Trophoblast cell (in vitro differentiated cells and primary cell): ENCODE results near the gene OR5A2.

Source experiments
- DNase-seq, 2 donors: peaks; one replicate each; pipeline ENCODE4 v3.0.0-alpha.2; 2016
- H2AFZ ChIP-seq: 2 replicates; pipeline ENCODE4 v1.6.1; 2013; ENCODE audit warnings: low read length, moderate library complexity, mild to moderate bottlenecking; ENCODE audit not compliant: insufficient read depth, poor library complexity
- H2AK5ac ChIP-seq: 2 replicates; pipeline ENCODE4 v1.6.1; 2013; ENCODE audit warnings: mild to moderate bottlenecking, low read length
- H2BK120ac ChIP-seq: 2 replicates; pipeline ENCODE4 v1.6.1; 2013; ENCODE audit warnings: low read length, mild to moderate bottlenecking, moderate library complexity; ENCODE audit not compliant: insufficient read depth, poor library complexity
- H2BK12ac ChIP-seq: 2 replicates; pipeline ENCODE4 v1.6.1; 2013; ENCODE audit warnings: mild to moderate bottlenecking, low read length, moderate library complexity
- H2BK5ac ChIP-seq: 2 replicates; pipeline ENCODE4 v1.6.1; 2013; ENCODE audit warnings: low read length, low read depth, moderate library complexity, mild to moderate bottlenecking; ENCODE audit not compliant: poor library complexity
- H3K14ac ChIP-seq: 2 replicates; pipeline ENCODE4 v1.6.1; 2013; ENCODE audit warnings: mild to moderate bottlenecking, low read length
- H3K18ac ChIP-seq: 2 replicates; pipeline ENCODE4 v1.6.1; 2013; ENCODE audit warnings: mild to moderate bottlenecking, low read length
- H3K23ac ChIP-seq: 2 replicates; pipeline ENCODE4 v1.6.1; 2013; ENCODE audit warnings: low read length
- H3K27ac ChIP-seq: 2 replicates; pipeline ENCODE4 v1.5.1; 2013; ENCODE audit warnings: low read depth, mild to moderate bottlenecking, inconsistent platforms, low read length, moderate library complexity
- H3K27me3 ChIP-seq: 2 replicates; pipeline ENCODE4 v1.6.1; 2013; ENCODE audit warnings: inconsistent platforms, mild to moderate bottlenecking, low read length, moderate library complexity; ENCODE audit not compliant: insufficient read depth
- H3K36me3 ChIP-seq, 2 experiments: 1 replicate in 1 of 2; 2 replicates in 1 of 2; pipeline ENCODE4 v1.6.1; 2013; ENCODE audit warnings: low read length in 2 of 2, mild to moderate bottlenecking in 2 of 2, moderate library complexity in 1 of 2; ENCODE audit not compliant: insufficient read depth in 2 of 2, control insufficient read depth in 1 of 2
- H3K4ac ChIP-seq: 2 replicates; pipeline ENCODE4 v1.6.1; 2013; ENCODE audit warnings: low read depth, mild to moderate bottlenecking, low read length, moderate library complexity
- H3K4me1 ChIP-seq, 2 experiments: 1 replicate in 1 of 2; 2 replicates in 1 of 2; pipeline ENCODE4 v1.6.1; 2013; ENCODE audit warnings: low read length in 2 of 2, mild to moderate bottlenecking in 2 of 2, moderate library complexity in 1 of 2; ENCODE audit not compliant: insufficient read depth in 2 of 2, control insufficient read depth in 1 of 2
- H3K4me2 ChIP-seq: 2 replicates; pipeline ENCODE4 v1.6.1; 2013; ENCODE audit warnings: inconsistent platforms, mild to moderate bottlenecking, low read length, moderate library complexity
- H3K4me3 ChIP-seq: 2 replicates; pipeline ENCODE4 v1.5.1; 2013; ENCODE audit warnings: mild to moderate bottlenecking, low read depth, low read length, inconsistent platforms
- H3K79me1 ChIP-seq: one replicate; pipeline ENCODE4 v1.6.1; 2013; ENCODE audit warnings: low read length
- H3K79me2 ChIP-seq: 2 replicates; pipeline ENCODE4 v1.6.1; 2013; ENCODE audit warnings: low read length, mild to moderate bottlenecking; ENCODE audit not compliant: control insufficient read depth, insufficient read depth, poor library complexity
- H3K9ac ChIP-seq: 2 replicates; pipeline ENCODE4 v1.6.1; 2013; ENCODE audit warnings: mild to moderate bottlenecking, low read length
- H3K9me3 ChIP-seq: 2 replicates; pipeline ENCODE4 v1.6.1; 2013; ENCODE audit warnings: low read depth, mild to moderate bottlenecking, control low read depth, inconsistent platforms, low read length; ENCODE audit not compliant: insufficient read depth
- H4K12ac ChIP-seq: 2 replicates; pipeline ENCODE4 v1.6.1; 2013; ENCODE audit warnings: low read depth, mild to moderate bottlenecking, low read length, moderate library complexity
- H4K8ac ChIP-seq: 2 replicates; pipeline ENCODE4 v1.6.1; 2013; ENCODE audit warnings: low read depth, mild to moderate bottlenecking, low read length, moderate library complexity
- H4K91ac ChIP-seq: one replicate; pipeline ENCODE4 v1.6.1; 2013; ENCODE audit warnings: low read depth, mild to moderate bottlenecking, low read length, moderate library complexity
- WGBS: extraction: QIAGEN DNeasy Blood & Tissue Kit; methylation state at CpG from one replicate; pipeline ENCODE4 v1.1.7; 2013; ENCODE audit warnings: missing lambda C conversion rate; ENCODE audit not compliant: insufficient read length, insufficient coverage; ENCODE audit errors: extremely low coverage; 5-methylcytosine and 5-hydroxymethylcytosine counted together

The OR5A2 gene

DNA sequence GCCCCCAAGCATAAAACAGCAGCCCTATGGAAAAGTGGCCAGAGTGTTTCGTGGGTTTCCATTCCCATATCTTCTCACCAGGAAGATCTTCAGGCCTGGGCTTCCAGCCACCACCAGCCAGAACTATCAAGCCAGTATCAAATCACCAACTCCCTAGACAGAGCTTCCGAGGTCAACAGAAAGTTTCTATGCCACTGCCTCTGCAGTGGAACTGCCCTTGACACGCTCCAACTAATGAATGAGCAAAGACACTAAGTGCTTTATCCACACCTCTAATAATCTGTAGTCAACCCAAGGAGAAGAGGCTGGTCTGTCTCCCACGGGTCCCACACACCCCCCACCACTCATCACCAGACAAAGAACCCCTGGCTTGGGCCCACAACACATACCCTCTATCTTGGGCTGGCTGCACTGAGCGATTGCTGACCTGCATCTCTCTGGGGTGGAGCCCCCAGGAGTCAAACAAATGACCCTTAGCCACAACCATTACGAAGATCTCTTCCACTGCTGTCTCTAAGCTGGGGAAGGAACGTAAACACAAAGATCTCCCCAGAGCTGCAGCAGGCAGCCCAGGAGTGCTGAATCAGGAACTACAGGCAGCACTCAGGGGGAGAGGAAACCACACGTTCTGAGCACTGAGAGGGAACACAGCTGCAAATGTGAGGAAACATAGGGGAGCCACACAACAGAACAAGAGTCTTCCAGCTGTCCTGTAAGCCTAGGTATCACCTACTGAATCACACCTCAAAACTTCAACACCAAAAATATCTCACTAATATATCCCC lies 57.8 kb downstream of the OR5A2 start:
- H3K9me3 ChIP-seq, result peaks cover 2% of the 10 kb centered on the region
- H2AFZ ChIP-seq, result no peak overlapping the region
- H4K12ac ChIP-seq, result no peak overlapping the region
- WGBS, result no CpG with 5 or more reads among the region's 8 CpGs
- no peaks in the 10 kb centered on the region for H3K4me1 ChIP-seq
- H3K4me2 ChIP-seq, result no peak overlapping the region
- no peak overlapping the region for H3K23ac ChIP-seq
- no peak overlapping the region for H4K8ac ChIP-seq
- no peak overlapping the region for H4K91ac ChIP-seq
- no peak overlapping the region for H2AK5ac ChIP-seq
- H3K4me3 ChIP-seq, result no peak overlapping the region
- no peak overlapping the region for H2BK120ac ChIP-seq
- H3K4ac ChIP-seq, result no peak overlapping the region
- H3K27me3 ChIP-seq, result no peaks in the 10 kb centered on the region
- H3K9ac ChIP-seq, result no peak overlapping the region
- no peaks in the 10 kb centered on the region for H3K36me3 ChIP-seq
- H3K27ac ChIP-seq, result no peak overlapping the region
- H3K14ac ChIP-seq, result no peak overlapping the region
- no peak overlapping the region for H2BK12ac ChIP-seq
- H3K18ac ChIP-seq, result no peak overlapping the region
- H3K79me1 ChIP-seq, result no peaks in the 10 kb centered on the region
- DNase-seq, result no peak
- H3K79me2 ChIP-seq, result no peaks in the 10 kb centered on the region
- no peak overlapping the region for H2BK5ac ChIP-seq
